HG03520 (cell line): ENCODE results near the gene ABLIM1.
A peak's percentile ranks its signal among the peaks of the same experiment; 100 is the strongest.
"Not testable (repeated sequence)": the region's sequence is repeated elsewhere in the genome, so short reads cannot be mapped to it uniquely, and the experiment has no call there.

ENCODE experiments used
- ATAC-seq: cut with Tn5 transposase; IDR thresholded peaks from one replicate; pipeline ENCODE4 v1.9.1; 2021; ENCODE audit warnings: mild to moderate bottlenecking, moderate library complexity; ENCODE audit not compliant: unreplicated experiment

Gene ABLIM1

DNA sequence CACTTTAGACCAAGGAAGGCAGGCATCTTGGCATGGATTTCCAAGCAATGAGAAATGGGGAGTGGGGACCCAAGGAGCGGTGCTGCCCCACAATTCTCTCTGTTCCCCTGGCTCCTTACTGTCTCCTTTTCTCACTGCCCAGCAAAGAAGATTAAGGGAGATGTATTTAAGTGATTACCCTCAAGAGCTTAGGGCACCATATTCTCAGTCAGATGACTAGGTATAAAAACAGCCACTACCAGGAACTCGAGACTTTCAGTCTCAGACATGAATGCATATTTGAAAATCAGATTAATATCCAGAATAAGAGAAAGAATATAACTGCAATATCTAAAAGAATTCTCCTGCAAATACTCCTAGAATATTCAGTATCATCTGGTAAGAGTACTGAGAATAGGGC lies at the start of gene ABLIM1:
ABLIM1 (minus strand) TSS at position 101 of the 400 bp plus-strand sequence; CDS start at position 26, 75 bp downstream.
- no peak for ATAC-seq

GRCh38 chr10:114706458-114707055 lies 48.5 kb upstream of the ABLIM1 start:
- no peak for ATAC-seq

DNA sequence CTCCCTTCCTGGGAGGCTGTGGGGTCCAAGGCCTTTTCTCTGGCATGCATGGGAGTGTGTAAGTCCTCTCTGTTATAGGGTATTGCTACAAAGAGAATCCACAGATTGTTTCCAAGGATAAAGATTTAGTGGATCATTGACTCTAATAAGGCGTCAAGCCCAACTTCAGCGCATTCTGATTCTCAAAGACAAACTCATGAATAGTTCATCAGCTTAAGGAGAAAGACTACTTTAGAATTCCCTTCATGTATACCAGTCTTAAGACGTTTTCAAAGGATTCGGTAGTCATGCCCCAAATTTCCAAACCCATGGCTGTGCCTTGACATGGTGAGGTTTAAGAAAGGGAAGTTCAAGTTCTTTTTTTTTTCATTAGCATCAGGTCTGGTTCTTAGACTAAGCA lies 46.6 kb upstream of the ABLIM1 start:
- no peak for ATAC-seq

GRCh38 chr10:114703377-114704107 lies 45.5 kb upstream of the ABLIM1 start:
- ATAC-seq, result no peak

DNA sequence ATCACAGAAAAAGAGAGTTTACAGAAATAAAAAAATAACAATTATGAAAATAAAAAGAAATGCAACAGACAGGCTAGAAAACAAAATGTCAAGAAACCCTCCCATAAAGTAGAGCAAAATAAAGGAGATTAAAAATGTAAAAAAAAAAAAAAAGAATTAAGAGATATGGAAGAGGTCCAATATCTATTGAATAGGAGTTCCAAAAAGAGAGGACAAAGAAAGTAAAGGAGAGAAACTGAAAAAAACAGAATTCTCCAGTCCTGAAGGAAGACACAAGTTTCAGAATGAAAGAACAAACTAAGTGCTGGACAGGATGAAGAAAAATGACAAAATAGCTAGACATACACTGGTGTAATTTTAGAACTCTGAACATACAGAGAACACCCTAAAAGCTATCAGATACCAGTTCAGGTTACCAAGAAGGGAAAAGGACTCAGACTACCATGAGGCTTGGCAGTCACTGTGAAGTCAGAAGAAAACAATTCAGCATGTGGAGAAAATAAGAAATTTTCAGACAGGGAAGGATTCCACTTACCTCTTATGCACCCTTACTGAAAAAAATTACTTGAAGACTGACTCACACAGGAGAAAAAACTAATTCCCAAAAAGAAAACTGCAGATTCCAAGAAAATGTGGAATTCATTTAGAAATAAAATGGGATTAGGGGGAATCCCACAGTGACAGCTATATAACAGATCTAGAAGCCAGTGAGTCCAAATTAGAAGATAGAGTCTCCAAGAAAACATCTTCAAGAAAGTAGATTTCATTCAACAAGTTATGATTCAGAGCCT lies 40.4 kb upstream of the ABLIM1 start:
- ATAC-seq, result no peak

- no peak for ATAC-seq
These were observed 39.1 kb upstream of the ABLIM1 start for GRCh38 chr10:114697061-114697598.

DNA sequence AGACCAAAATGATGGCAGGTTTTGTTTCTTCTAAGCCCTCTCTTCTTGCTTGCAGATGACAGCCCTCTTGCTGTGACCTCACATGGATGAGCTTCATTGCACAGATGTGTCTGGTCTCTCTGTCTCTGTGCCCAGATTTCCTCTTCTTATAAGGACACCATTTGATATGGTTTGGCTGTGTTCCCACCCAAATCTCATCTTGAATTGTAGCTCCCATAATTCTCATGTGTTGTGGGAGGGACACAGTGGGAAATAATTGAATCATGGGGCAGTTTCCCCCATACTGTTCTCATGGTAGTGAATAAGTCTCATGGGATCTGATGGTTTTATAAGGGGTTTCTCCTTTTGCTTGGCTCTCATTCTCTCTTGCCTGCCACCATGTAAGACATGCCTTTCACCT lies 38.2 kb upstream of the ABLIM1 start:
- ATAC-seq, result not testable (repeated sequence)

- peak; percentile 64 for ATAC-seq
These were observed 36.7 kb upstream of the ABLIM1 start for GRCh38 chr10:114694752-114695151.

GRCh38 chr10:114694062-114694461 lies 36.0 kb upstream of the ABLIM1 start:
- ATAC-seq, result no peak

DNA sequence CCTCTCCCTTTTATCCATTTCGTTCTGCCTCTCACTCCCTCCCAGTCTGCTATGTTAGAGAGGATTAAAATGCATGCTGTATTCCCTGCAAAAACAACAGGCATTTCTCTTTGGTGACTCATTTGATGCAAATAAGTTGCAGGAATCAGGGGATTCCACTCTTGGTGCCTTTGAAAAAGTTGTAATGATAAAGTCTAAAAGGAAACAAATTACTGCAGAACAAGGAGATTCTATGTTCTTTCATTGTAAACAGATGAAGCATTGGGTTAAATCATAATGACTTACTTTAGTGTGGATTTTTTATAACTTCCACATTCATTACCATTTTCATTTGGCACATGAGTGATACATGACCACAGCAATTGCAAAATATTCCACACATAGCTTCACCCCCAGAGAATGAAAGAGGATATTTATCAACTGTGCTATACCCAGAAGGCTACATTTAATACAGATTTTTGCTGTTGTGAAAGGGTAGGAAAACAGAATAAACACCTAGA lies 33.4 kb upstream of the ABLIM1 start:
- no peak for ATAC-seq

DNA sequence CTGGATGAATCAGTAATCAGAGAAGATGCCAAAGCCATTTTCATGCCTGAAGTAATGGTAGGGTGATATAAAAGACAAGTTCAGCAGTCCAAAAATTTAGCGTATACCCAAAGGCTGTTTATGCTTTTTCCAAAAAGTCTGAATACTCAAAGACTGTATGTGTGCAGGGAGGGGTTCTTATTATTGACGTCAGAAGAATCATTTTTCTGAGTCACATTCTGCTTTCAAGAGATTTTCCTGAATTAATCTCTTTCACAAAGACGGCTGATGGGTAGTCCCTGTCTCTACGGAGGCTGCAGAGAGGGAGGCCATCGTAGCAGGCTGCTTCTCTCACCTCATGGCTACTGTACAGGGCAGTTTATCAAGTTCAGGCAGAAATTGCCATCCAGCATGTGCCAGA lies 30.7 kb upstream of the ABLIM1 start:
- no peak for ATAC-seq

DNA sequence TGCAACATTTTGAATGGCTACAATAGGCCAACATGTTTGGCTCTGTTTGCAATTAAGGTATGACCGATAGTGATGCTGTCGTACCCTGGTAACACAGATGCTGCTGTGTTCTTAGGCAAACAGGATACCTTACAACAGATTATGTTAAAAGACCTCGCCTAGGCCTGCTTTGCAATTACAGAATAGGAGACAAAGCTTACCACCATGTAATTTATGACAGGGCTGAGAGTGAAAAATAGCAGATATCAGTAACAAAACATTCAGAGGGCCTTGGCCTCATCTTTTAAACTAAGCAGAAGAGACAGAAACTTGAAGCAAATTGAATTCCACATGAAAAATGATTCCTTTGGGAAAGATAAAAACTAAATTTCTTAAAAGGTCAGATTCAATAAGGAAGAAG lies 29.4 kb upstream of the ABLIM1 start:
- no peak for ATAC-seq

DNA sequence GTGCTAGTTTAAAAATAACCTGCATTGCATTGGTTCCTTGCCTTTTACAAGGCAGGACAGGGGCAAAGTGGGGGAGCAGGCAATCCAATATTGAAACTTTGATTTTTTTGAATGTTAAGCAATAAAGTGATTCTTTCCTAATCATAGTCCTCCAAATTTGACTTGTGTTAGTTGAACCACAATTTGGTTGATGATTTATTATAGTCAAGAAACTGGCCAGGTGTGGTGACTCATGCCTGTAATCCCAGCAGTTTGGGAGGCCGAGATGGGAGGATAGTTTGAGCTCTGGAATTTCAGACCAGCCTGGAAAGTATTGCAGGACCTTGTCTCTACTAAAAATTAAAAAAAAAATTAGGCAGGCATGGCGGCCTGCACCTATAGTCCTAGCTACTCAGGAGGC lies 27.9 kb upstream of the ABLIM1 start:
- ATAC-seq, result no peak

DNA sequence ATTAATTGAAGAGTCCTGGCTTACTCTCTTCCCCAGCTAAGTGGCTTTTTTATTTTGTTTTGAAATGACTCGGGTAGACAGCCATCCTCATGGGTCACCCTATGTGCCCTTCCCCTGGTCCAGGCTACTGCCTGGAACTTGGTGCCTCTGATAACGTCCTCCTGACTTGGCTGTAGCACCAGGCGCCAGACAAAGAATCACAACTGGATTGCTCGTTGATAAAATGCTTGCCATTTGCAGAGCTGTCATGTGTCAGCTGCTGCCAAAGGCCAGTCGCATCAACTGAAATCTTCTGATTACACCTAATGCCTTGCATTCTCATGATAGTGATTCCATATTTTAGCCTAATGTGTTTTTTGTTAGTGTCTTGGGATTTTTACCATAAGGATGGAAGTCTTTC lies 27.4 kb upstream of the ABLIM1 start:
- ATAC-seq, result no peak

- no peak for ATAC-seq
These were observed 26.7 kb upstream of the ABLIM1 start for GRCh38 chr10:114684822-114685209.

DNA sequence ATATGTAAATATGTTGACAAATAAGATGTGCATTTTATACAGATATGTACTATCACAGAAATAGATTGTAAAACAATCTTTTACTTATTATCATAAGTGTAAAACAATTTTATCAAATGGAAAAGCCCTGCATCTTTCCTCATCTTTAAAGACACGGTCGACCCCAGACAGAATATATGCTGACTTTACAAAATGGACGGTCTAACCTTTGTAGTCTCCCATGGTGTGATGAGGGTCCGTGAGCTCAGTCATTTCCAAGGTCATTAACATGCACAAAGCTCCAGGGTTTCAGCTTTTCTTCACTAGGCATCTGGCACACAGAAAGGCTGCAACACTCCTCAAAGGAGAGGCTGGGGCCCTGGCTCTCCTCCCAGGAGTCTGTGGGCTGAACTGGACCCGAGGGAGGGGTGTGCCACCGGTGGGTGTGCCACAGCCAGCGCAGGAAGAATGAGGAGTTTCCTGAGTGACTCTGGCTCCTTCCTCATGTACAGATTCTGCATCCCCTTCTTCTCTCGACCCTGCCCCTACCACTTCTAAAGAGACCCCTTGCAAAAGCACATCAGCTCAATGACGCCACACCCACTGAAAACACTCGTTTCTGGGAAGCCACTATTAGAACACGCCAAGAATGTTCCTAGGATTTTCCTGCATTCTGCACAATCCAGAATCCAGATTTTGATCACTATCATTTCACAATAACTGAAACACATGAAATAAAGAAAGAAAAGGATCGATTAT lies 26.2 kb upstream of the ABLIM1 start:
- ATAC-seq, result no peak

- ATAC-seq, result no peak
These were observed 25.5 kb upstream of the ABLIM1 start for GRCh38 chr10:114683593-114683992.

DNA sequence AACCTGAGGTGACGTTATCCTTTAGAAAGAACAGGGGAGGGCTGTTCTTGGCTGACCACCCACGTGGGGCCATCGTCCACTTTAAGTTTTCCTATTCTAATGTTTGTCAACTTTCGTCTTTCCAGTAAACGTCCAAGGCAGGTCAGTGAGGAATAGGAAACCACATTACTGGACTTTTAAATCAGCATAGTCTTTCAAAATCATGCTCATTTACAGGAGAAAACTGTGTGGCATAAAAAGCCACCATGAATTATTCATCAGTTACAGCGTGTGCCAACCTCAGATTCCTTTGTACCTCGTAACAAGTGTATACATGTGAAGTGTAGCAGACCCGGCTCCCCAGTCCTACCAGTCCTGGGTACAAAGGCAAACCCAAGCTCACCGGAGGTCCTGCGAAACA lies 25.1 kb upstream of the ABLIM1 start:
- ATAC-seq, result no peak

GRCh38 chr10:114682532-114682931 lies 24.5 kb upstream of the ABLIM1 start:
- no peak for ATAC-seq

- no peak for ATAC-seq
These were observed 24.0 kb upstream of the ABLIM1 start for GRCh38 chr10:114682121-114682520.

DNA sequence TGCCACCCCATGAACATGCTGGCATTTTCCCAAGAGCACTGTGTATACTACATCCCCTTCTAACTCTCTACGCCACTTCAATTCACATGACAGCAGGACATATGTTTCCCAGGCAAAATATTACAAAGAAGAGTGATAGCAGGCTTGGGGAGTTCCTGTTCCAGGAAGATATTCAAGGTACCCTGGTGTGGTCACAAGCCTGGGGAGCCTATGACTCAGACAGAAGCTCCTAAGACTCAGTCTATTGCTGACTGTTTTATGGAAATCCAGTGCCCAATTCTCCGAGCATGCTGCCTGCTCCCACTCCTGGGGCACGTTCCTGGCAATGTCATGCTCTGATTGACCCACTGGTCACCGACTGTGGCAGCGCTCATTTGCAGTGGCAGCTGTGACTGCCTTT lies 23.5 kb upstream of the ABLIM1 start:
- no peak for ATAC-seq
